GM18526 (cell line): ENCODE measurements around the gene SETD9.

Source experiments
- POLR2A ChIP-seq: IDR thresholded peaks from 3 replicates; pipeline ENCODE4 v1.6.1; 2011; ENCODE audit not compliant: insufficient read length; ENCODE audit errors: extremely low read depth

SETD9 gene, protein sequence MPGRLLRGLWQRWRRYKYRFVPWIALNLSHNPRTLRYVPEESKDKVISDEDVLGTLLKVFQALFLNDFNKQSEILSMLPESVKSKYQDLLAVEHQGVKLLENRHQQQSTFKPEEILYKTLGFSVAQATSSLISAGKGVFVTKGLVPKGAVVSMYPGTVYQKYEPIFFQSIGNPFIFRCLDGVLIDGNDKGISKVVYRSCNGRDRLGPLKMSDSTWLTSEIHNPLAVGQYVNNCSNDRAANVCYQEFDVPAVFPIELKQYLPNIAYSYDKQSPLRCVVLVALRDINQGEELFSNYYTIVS

DNA sequence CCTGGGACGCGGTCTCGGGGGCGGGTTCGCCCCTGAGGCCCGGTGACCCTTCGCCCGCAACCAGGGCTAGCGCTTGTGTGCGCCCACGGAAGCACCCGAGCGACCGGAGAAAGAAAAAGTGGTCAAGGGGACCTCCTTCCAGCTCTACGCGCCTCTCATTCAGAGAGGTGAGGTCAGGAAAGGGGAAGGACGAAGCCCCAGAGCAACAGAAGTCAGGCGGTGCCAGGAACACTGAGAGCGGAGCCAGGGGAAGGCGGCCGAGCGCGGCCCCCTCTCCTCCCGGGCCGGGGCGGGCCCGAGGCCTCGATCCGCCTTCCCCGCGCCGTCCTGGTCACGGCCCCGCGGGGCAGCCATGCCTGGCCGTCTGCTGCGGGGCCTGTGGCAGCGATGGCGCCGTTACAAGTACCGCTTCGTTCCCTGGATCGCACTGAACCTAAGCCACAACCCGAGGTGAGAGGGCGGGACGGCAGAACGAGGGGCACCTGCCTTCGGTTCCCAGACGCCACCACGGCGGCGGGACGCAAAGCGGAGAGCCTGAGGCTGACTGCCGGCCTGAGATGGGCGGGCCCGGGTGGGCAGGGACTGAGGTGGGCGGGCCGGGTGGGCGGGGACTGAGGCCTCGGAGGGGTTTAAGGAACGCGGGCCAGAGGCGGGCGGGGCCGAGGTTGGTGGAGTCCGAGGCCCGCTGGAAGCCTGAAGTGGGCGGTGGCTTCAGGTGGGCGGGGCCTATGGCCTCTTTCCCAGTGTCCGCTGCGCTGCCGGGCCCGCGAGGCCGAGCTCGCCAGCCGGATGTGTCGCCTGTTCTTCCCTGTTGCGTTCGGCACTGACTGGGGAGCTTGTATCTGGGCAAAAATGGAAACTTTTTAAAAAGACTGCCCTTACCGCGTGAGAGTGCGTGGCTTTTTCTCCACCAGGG, at the start of gene SETD9:
TSS of gene SETD9 (plus strand) at position 303 of the 916 bp plus-strand sequence. CDS start at position 353, 50 bp downstream.
- TF ChIP-seq POLR2A = peak; percentile 94

DNA sequence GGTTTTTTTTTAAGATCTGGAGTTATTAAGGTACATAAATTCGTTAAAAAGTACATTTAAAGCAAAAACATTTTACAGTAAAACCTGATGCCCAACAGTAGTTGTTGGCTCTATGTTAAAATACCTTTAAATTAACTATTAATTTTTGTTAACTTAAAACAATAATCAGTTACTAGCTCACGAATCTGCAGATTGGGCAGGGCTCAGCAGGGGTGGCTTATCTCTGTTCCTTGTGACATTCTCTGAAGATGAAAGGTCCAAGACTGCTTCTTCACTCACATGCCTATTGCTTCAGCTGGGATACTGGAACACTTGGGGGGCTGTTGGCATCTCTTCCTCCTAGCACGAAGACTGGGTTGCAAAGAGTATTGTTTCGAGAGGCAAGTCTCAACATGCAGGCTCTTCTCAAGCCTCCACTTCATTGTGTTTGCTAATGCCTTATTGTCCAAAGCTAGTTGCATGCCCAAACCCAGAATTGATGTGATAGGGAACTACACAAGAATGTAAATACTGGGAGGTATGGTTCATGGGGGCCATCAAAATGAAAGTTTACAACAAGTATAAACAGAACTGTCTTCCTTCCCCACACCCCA, 47.4 kb upstream of the SETD9 start:
- no peak for TF ChIP-seq POLR2A

DNA sequence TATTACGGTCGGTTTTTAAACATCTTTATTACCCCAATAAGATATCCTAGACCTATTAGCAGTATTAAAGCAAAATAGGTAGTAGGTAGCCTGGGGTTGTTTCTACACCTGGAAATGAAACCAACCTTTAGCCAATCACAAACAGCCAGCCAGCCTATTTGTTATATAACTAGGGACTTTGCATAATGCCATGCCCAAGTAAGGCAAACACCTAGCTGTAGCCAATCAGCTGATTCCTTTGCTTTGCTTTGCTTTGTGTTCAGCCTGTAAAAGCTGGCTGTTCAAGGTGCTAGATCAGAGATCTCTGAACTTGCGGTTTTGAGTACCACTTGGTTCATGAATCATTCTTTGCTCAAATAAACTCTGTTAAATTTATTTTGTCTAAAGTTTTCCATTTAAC, 46.5 kb upstream of the SETD9 start:
- no peak for TF ChIP-seq POLR2A

DNA sequence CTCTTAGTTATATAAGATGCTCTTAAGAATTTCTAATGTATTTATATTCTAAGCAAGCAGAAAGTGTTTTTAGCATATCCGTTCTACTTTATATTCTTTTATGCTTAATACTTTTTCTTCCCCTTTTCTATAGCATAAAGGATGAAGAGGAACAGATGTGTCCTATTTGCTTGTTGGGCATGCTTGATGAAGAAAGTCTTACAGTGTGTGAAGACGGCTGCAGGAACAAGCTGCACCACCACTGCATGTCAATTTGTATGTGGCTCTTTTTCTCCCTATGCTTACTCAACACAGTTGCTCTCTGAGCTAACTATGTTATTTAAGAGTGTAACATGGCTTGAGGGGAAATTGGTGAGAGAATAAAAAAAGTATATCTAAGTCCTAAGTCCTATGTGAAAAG, 37.6 kb upstream of the SETD9 start:
- TF ChIP-seq POLR2A = no peak

DNA sequence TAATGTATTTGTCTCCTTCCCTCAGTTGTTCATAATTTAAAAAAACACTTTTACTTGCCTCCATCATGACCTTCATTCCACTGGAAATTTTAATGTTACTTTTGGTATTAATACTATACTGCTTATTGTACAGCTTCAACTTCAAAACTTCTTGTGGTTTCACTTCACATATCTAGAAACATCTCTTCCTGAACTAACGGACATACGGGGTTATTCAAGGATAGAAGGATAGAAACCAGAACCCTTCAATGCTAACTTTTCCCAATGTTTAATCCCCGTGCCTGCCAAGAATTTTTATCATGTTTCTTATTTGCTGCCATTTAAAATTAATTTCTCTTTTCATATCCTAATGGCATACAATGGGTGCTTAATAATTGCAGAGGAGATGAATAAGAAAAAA, 36.3 kb upstream of the SETD9 start:
- no peak for TF ChIP-seq POLR2A

DNA sequence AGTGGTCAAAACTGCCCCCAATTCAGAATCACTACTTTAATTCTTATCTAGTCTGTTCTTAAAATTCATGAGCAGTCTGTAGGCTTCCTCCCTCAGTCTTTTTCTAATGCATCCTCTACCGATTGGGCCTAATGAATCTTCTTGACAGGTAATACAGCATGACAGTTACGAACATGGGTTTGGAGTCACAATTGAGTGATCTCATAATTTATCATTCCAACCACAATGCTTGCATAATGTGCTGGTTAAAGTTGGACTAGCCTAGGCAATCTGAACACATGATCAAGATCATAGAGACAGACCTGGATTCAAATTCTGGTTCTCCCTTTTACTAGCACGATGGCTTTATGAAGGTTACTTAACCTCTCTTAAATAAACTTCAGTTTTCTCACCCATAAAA, 33.1 kb upstream of the SETD9 start:
- TF ChIP-seq POLR2A = no peak

DNA sequence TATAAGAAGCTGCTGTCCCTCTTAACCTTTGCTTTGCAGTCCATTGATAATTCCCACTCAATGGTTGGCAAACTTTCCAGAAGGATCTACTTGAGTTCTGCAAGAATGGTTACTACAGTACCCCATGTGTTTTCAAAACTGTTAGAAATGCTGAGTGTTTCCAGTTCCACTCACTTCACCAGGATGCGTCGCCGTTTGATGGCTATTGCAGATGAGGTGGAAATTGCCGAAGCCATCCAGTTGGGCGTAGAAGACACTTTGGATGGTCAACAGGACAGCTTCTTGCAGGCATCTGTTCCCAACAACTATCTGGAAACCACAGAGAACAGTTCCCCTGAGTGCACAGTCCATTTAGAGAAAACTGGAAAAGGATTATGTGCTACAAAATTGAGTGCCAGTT, 27.8 kb upstream of the SETD9 start:
- no peak for TF ChIP-seq POLR2A

DNA sequence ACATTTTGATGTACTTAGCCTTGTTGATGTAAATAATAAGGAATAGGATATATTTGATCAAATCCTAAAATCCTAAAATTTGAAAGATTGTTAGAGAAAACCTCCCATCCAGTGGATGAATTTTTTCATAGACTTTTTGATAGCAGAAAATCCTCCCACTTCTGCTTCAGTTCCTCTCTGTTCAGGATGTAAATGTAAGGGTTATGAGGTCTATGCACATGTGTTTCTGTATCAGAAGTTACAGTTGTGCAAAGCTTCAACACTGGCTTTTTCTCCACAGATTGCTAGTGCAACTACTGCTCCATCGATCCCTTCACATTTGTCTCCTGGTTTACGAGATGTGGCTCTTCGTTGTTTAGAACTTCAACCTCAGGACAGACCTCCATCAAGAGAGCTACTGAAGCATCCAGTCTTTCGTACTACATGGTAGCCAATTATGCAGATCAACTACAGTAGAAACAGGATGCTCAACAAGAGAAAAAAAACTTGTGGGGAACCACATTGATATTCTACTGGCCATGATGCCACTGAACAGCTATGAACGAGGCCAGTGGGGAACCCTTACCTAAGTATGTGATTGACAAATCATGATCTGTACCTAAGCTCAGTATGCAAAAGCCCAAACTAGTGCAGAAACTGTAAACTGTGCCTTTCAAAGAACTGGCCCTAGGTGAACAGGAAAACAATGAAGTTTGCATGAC, 16.0 kb upstream of the SETD9 start:
- no peak for TF ChIP-seq POLR2A

DNA sequence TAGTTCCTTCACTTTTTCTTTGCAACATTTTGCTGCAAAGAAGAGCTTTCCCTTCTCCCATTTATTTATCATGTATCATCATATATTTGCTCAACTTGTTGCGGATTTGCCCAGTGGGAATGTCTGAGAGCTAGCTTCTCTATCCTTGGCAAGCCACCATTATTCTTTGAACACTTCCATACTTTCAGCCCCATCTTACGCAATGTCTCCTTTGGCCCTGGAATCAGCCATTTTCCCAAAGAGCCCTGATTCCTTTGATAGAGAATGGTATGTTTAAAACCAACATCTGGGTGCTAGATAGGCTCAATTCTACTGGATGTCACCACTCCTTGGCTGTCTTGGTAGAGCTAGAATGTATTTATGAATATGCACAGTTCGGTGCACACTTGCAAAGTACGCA, 12.6 kb upstream of the SETD9 start:
- TF ChIP-seq POLR2A = no peak

DNA sequence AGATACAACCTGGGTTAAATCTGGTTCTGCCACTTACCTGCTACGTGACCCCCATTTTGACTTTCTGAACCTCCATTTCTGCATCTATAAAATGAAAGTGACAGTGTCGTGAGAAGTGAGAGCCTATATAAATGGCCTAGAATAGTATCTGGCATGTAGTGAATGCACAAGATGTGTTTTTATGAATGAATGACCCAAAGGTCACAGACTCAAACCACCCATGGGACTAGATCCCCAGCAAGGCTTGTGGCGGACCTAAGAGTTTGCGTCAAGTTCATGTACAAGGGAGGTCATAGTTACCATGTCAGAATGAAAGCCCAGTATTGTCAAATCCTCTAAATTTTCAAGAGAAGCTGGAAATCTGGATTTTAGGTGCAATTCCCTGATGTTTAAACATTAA, 11.2 kb upstream of the SETD9 start:
- no peak for TF ChIP-seq POLR2A

DNA sequence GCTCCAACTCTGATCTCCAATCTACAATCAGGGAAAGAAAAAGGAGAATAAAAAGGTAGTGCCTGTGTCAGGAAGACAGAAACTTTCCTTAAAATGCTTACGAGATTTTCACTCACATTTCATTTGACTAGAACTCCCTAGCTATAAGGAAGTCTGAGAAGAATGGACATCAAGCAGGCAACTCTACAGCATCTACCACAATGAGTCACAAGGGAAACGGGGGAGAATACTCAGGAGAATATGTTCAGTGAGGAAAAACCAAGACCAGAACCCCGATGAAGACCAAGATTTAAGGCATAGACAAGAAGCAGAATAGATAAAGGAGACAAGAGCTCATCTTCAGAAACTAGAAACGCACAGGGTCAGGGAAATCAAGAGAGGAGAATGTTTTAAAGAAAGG, 9.0 kb upstream of the SETD9 start:
- no peak for TF ChIP-seq POLR2A

DNA sequence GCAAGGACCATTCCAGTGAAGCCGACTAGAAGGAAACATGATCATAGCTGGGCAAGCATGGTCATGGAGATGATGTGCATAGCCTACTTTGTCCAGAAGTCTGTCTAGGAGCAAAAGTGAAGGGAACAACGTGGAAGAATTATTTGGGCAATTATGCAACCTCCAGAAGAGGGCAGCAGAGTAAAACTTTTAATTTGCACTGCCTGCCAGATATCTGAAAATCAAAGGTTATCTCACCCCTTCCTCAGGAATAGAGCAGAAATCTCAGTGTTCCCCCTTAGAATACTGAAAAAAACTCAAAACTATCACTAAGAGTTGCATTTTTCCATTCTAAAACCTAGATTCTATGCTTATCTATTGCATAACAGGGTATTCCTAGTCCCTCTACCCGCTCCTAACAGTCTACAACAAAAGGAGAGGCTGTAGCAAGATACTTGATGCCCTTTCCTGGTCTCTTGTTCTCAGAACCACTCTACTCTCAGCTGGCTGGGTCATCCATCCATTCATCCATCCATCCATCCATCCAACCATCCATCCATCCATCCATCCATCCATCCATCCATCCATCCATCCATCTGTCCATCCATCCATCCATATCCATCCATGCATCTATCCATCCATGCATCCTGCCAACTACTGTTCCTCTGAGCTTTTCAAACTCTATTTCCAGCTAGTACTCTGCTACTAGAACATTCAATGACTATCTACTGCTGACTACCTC, 8.4 kb upstream of the SETD9 start:
- no peak for TF ChIP-seq POLR2A

DNA sequence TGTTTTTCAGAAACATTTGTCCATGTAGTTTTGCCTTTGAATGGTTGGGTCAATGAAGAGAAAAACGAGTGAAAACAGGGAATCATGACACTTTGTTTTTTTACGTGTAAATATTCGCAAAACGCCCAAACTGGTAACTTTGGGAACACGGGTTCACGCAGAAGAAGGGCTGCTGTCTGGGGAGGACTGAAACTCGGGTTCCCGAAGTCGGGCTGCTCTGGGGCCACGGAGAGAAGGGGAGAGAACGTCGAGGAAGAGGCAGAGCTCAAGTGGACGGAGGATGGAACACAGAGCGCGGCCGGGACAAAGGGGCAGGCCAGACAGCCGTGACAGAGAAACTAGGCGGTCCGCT, 478 bp upstream of the SETD9 start:
- no peak for TF ChIP-seq POLR2A

DNA sequence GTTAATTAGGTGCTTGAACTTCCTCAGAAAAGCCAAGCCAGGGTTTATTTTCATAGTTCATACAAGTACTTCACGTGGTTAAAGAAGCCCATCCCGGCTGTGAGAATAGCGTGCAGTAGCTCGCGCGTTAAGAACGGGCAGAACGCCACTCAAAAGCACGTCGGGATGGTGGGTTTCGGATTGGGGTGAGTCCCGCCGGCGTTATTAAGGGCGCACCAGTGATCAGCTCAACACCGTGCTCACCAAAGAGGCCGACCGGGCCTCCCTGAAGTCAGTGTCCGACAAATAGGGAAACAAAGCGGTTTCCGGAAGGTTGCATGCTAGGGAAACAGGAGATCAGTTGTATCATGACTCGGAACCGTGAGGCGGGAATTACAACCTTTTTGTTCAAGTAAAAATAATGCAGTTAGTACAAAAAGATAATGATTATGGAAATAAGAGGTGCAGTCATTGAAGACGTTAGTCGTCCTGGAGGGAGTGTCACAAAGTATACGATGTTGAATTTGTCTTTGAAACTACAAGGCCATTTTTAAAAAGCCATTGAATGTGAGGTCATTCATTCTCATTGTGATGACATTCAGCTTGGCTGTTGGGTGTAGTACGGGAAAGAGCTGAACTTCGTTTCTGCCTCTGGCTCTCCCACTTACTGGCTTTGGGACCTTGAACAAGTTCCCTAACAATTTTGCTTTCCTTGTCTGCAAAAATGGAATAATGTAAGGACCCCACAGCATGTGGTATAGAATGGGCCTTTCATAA, 992 bp downstream of the SETD9 start:
- no peak for TF ChIP-seq POLR2A
